ENCODE data around the gene SLC25A43.
A peak's percentile ranks its signal among the peaks of the same experiment; 100 is the strongest.

The SLC25A43 gene

DNA sequence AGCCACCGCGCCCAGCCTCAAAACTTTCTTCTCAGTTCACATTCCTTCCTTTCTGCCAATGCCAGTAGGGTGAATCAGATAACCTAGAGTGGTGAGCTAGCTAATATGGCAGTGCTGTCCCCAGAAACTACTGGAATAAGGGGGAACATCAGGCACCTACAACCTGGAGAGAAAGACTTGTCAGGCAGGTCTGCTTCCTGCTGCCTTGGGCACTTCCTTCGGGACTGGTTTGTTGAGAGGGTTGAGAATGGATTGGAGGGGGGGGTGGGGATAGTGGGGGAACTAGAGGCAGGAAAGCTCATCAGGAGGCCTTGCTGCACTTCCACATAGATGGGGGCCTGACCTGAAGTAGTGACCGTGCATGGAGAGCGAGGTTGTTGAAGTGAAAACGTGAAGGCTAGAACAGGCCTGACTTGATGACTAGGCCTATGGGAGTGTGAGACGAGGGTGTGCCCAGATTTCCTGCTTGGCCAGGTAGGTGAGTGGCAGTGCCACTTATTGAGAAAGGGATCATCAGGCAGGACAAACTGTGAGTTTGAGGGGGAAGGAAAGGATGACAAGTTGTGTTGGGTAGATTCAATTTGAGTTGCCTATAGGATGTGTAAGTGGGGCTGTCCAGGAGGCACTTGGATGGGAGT lies 102.5 kb downstream of the SLC25A43 start:
- no peak for DNase-seq

DNA sequence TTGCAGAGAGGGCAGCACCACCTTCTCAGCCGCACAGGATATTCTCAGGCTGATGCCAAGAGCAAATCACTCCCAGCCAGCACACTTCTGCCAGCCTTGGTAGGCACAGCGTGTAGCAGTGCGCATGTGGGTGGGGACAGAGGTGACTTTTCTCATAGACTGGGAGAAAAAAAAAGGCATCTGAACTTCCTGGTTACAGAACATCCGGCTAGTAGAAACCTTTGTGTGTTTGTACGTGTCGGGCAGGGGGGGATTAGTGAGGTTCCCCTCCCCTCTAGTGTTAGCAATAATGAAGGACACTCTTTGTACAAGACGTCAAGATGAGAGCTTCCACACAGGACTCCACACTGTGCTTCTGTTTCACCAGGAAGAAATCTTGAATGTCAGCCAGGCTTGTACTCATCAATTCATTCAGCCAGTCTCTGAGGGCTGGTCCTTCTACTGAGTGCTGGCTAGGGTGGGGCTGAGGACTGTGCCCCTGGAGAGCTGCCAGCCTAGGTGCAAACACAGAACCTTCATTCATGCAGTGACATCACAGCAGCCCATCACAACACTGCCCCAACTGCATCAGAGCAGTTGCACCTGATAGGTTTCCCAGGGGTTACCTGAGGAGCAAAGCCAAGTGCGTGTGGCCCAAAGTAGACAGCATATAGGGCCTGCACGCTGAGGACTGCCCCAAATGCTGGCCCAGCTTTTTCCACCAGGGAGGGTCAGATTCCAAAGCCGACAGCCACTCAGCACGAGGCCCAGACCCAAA lies 103.8 kb downstream of the SLC25A43 start:
- DNase-seq = peak; percentile 54

DNA sequence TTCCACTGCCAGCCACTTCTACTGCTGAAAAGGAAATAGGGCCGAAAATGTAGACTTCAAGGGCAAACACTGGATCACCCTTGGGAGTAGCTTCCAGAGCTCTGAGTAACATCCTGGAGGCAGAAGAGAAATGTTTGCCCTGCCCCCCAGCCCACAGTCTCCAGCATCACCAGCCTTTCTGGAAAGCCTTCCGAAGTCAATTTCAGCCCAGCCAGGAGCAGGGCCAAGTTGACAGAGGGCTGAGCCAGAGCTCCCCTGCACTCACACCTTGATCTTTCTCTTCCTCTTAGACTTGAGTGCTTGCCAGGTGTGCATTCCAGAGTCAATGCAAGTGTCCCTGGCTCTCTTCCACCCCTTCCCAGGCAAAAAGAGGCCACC lies 104.3 kb downstream of the SLC25A43 start:
- DNase-seq = no peak

All from NCI-H2107 (cell line).